Activated CD8-positive, alpha-beta memory T cell treated with anti-CD3 and anti-CD28 coated beads for 48 hours (primary cell): ENCODE data around the gene PDYN.
"Not testable (repeated sequence)": the region's sequence is repeated elsewhere in the genome, so short reads cannot be mapped to it uniquely, and the experiment has no call there.

Source experiments
- DNase-seq, 3 experiments: peaks; one replicate each; pipeline ENCODE4 v3.0.0-alpha.2; 2020; ENCODE audit warnings: low read depth in 2 of 3, low spot score in 2 of 3

Gene PDYN

DNA sequence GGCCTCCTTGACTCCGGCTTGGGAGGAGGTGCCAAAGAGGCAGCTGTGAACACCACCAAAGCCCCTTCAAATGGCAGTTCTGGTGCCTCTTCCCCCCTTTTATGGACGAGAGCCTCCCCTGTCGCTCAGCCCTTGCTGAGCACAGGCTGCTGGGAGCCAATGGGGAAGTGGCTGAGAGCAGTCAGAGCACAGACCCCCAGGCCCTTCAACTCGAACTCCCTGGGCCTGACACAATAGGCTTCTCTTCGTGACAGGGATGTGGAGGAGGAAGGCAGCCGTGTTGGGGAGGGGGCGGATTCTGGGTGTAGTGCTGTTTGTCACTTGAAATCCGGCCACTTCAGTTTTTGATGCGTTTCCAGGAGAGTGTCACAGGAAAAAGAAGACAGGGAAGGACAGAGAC is at the start of gene PDYN:
PDYN (minus strand) TSS at position 73 of the 400 bp plus-strand sequence. CDS start 10,974 bp downstream, outside the sequence.
- DNase-seq = no peak

DNA sequence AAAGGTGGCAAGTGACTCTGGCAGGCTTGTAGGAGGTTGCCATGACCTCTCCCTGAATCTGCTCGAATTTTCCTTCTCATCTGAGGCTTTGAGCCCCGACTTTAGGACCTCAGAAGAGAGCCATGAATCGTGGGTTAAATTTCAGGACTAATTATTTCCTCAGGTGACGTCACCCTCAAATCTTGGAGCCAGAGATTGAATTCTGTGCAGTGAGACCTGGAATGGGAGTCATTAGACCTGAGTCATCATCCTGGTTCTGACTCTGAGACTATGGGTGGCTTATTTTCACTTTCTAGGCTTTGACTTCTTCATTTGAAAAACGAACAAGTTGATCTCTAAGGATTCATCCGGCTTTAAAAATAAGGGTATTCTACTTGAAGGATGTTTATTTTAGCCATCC is 48.5 kb upstream of the PDYN start:
- no peak for DNase-seq

DNA sequence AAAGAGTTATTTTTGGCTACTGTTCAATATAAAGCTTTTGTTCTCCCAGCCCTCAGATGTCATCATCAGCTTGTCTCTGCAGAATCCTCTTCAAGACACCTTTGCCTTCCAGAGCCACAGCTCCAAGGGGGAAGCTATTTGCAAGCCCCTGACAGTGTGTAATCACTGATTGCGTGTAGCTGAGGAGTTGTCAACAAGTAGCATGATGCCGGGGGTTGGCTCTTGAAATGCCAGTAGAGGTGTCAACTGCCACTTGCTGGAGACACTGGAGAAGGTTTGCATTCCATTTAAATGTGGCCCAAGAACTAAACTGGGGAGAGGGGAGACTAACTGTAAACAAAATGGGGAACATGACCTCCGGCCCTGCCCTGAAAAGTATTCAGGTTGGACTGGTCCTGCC is 44.3 kb upstream of the PDYN start:
- no peak for DNase-seq

DNA sequence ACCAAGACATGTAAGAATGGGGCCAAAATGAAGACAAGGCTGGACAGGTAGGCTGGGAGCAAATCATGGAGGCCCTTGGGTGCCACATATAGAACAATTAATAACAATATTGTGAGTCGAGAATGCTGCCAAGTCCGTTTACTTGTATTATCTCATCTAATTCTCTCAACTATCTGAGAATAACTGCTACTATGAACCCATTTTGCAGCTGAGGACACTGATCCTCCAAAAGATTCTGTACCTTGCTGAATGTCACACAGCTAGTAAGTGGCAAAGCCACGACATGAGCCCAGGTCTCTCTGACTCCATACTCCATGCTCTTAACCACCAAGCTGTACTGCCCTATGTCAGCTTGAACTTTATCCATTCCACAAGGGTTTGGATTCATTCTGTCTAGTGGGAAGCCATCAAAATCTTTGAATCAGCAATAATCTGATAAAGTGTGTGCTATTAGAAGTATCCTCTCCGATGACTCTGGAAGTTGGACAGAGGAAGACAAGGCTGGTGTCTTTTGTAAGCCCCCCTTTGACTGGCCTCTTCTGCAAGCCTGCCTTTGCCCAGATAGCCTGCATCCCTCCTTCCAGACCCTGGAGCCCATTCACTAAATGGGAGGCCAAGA is 43.5 kb upstream of the PDYN start:
- DNase-seq = no peak

- not testable (repeated sequence) for DNase-seq
These were observed 42.5 kb upstream of the PDYN start for GRCh38 chr20:2036357-2036756.

GRCh38 chr20:2032168-2032567 is 38.3 kb upstream of the PDYN start:
- DNase-seq = no peak

DNA sequence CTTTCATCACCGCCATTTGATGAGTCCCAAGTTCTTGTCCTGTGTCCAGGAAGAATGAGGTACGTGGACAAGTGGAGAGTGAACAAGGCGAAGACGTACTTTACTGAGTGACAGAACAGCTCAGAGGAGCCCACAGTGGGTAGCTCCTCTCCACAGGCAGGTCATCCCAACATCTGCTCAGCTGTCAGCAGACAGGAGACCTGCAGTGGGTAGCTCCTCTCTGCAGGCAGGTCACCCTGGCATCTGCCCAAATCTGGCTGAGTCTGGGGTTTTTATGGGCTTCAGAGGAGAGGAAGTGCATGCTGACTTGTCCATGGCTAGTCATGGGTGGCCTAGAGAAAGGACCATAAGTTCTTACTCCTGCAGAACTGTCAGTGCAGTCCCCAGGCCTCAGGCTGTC is 32.7 kb upstream of the PDYN start:
- no peak for DNase-seq

- no peak for DNase-seq
These were observed 32.1 kb upstream of the PDYN start for GRCh38 chr20:2026004-2026403.

DNA sequence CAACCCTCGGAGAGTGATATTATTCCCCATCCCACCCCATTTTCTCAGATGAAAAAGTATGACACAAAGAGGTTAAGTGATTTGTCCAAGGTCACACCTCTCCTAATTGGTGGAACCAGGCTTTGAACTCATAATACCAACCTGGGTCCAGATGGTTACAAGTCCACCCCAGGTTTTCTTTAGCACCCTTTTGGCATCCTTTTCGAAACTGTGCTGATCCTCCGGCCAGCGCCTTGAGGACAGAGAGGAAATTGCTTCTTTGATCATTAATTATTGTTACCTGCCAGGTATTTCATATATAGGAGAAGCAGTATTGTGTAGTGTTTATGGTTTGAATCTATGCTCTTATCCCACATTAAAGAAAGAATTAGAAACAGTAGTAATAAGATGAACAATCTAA is 29.3 kb upstream of the PDYN start:
- DNase-seq = no peak

GRCh38 chr20:2022163-2022562 is 28.3 kb upstream of the PDYN start:
- DNase-seq = no peak

GRCh38 chr20:2010533-2010932 is 16.7 kb upstream of the PDYN start:
- DNase-seq = no peak

- DNase-seq = peak in 2 of 3 experiments; percentile 3 to 21
These were observed 12.8 kb upstream of the PDYN start for GRCh38 chr20:2006452-2007361.

- peak; percentile 8 to 50 (median 20) for DNase-seq
These were observed 12.1 kb upstream of the PDYN start for GRCh38 chr20:2005831-2006426.

DNA sequence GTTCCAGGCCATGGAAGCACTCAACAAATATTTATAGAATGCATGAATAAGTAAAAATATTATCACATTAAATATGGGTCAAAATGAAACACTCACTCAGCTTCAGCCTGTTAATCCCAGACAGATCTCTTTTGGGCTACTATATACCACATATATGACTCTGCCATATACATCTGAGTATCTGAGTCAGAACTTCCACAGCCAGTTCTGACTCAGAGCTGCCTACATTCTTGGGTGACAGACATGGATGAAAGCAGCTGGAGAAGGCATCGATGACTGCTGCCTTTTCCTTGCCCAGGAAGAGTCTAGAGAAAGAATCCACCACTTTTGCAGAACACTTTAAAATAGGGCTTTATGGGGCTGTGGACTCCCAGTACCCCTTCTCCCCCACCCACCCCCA is 11.5 kb upstream of the PDYN start:
- DNase-seq = no peak

DNA sequence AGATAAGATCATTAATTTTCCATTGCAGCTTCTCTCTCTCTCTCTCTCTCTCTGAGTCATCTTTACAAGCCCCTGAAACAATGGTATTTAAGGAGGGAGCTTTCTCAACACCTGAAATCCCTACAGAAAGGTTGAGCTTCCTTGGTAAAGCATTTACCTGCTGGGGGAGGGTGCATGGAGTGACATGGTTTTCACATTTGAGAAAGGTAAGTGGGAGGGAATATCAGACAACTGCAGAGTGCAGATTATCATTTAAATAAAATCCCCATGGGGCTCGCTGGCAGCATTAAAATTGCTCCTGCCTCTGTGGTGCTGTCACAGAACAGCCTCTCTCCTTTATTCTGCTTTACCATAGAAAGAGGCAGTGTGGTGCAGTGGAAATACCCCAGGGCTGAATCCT is 10.3 kb upstream of the PDYN start:
- no peak for DNase-seq

- DNase-seq = no peak
These were observed 8.5 kb upstream of the PDYN start for GRCh38 chr20:2002365-2002764.

DNA sequence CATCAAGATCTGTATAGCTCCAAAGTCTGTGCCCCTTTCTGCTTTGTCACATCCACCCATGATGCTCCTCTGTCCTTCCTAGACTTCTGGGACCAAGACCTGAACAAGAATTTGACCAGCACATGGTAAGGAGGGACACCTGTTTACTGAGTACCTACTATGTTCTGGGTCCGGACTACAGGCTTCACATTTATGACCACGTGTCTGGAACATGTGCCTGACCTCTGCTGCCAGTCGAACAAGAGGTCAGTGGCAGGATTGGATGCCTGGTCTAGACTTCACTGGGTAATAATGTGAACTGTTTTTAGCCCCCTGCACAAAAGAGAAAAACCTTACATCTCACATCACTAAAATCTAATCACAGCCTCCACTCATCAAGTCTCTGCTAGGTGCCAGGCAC is 7.3 kb upstream of the PDYN start:
- no peak for DNase-seq

DNA sequence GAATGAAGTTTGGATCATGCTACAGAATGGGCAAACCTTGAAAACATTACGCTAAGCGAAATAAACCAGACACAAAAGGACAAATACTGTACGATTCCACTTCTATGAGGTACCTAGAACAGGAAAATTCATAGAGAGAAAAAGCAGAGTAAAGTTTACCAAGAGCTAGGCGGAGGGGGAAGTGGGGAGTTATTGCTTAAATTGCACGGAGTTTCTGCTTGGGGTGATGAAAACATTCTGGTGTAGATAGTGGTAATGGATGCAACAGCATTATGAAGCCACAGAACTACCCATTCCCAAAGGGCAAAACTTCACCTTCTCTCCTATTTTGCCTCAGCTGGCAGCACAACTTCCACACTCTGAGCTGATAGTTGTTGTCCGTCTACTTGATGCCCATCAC is 6.4 kb upstream of the PDYN start:
- no peak for DNase-seq

DNA sequence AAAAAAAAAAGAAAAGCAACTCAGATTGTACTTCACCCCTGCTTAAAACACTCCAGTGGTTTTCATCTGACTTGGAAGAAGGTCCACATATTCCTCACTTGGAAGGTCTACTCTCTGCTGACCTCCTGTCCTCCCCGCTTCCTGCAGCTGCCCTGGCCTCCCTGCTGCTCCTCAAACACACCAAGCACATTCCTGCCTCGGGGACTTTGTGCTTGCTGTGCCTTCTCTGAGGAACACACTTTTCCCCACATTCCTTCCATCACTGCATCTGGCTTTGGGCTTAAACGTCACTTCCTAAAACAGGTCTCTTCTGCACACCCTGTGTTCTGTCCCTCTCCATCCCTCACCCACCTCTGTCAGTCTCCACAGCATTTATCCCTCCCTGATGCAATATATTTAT is 4.9 kb upstream of the PDYN start:
- no peak for DNase-seq

DNA sequence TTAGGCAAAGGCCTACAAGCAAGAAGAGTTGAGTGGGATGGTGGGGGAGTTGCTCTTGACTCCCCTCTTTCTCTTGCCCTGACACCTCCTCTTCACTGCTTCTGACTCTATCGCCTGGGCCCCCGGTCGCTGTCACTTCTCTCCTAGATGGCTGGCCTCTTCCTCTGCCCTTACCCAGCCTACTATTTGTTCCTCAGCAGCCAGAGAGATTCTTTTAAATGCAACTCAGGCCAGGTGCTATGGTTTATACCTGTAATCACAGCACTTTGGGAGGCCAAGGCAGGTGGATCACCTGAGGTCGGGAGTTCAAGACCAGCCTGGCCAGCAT is 4.3 kb upstream of the PDYN start:
- no peak for DNase-seq

DNA sequence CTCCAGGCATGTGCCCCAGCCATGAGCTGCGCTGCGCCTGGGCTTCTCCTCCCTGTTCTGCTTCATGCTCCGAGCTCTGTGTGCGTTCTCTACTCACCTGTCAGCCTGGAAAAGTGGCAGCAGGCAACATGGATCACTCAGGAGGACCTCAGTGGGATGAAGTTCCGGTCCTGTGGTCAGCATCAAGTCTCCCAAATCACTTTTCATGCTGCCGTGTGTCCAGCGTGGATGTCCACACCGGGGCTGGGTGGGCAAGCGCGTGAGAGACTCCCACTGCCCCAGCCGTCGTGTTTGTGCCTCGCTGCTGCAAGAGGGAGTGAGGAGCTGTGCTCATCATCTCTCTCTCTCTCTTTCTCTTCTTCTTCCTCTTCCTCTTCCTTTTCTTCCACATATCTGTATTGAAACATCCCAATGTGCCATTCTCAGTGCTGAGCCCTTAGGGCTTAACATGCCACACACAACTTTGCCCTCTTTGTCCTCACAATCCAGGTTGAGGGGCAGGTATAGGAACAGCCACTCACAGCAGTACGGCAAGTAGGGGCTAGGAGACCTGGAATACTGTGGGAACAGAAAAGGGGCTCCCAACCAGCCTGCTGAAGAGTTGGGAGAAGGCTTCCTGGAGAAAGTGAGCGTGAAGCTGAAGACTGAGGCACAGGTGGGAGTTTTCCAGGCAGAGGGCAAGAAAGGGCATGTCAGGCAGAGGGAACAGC is 3.8 kb upstream of the PDYN start:
- no peak for DNase-seq
